Panc1 (cell line): ENCODE data around the gene CDH5. TPM values are rescaled to one million over a fixed set of nuclear protein-coding genes. Genes with fewer than 3 reads are reported as not detected.

Source experiments
- ATAC-seq: fragments of 200-7000 bp; cut with Tn5 transposase; 2 replicates; pipeline ENCODE4 v1.9.1; 2020; ENCODE audit warnings: mild to moderate bottlenecking, moderate library complexity
- BruUV-seq: library from RNA; stranded (reverse); fragments of 400-500 nt; replicated peaks from 2 replicates; lab custom pipeline; 2021; lab: Mats Ljungman, UMichigan
- CTCF ChIA-PET: fragments of 300-600 bp; sonication (Branson Sonifier 250); formaldehyde crosslinking; loops from one replicate; lab custom pipeline; 2022; ENCODE audit warnings: antibody characterized with exemption; lab: Charles Lee
- POLR2A ChIA-PET: fragments of 300-600 bp; sonication (Branson Sonifier 250); formaldehyde crosslinking; loops from one replicate; lab custom pipeline; 2022; ENCODE audit warnings: antibody characterized with exemption; lab: Charles Lee
- DNase-seq: peaks from one replicate; pipeline ENCODE4 v3.0.0-alpha.2; 2010; ENCODE audit warnings: low read depth, low spot score
- H3K27ac ChIP-seq: 2 replicates; pipeline ENCODE4 v1.5.1; 2011; ENCODE audit warnings: mild to moderate bottlenecking, low read length, inconsistent platforms
- H3K27me3 ChIP-seq: fragments of 200-500 bp; sonication (Bioruptor generic); 2 replicates; pipeline ENCODE4 v1.6.0; 2014; ENCODE audit warnings: low read length, inconsistent platforms; ENCODE audit not compliant: control insufficient read depth, insufficient read depth
- H3K36me3 ChIP-seq: fragments of 200-500 bp; sonication (Bioruptor generic); 2 replicates; pipeline ENCODE4 v1.5.1; 2014; ENCODE audit warnings: inconsistent platforms, mild to moderate bottlenecking, low read length, moderate library complexity; ENCODE audit not compliant: control insufficient read depth, insufficient read depth
- H3K4me1 ChIP-seq: 2 replicates; pipeline ENCODE4 v1.5.1; 2011; ENCODE audit warnings: inconsistent platforms, mild to moderate bottlenecking, low read length, moderate library complexity; ENCODE audit not compliant: control insufficient read depth, insufficient read depth
- H3K4me3 ChIP-seq, 2 experiments: 2 replicates each; pipeline ENCODE4 v1.5.1; 2011 to 2012; ENCODE audit warnings: low read depth in 2 of 2, low read length in 2 of 2, mild to moderate bottlenecking in 2 of 2, inconsistent platforms in 1 of 2, moderate library complexity in 1 of 2
- H3K9me3 ChIP-seq: fragments of 200-500 bp; sonication (Bioruptor generic); 2 replicates; pipeline ENCODE4 v1.5.1; 2014; ENCODE audit warnings: low read depth, mild to moderate bottlenecking, inconsistent platforms, low read length, moderate library complexity; ENCODE audit not compliant: control insufficient read depth, insufficient read depth
- CTCF ChIP-seq: fragments of 450-650 bp; IDR thresholded peaks from 2 replicates; pipeline ENCODE4 v1.5.1; 2017; ENCODE audit warnings: mild to moderate bottlenecking
- POLR2AphosphoS5 ChIP-seq: IDR thresholded peaks from 2 replicates; pipeline ENCODE4 v1.6.1; 2012; ENCODE audit warnings: mild to moderate bottlenecking, low read depth, low read length, moderate library complexity
- REST ChIP-seq, 2 experiments: IDR thresholded peaks; 2 replicates each; pipeline ENCODE4 v1.6.1; 2011 to 2012; ENCODE audit warnings: low read depth in 2 of 2, control low read depth in 1 of 2, low read length in 1 of 2, mild to moderate bottlenecking in 1 of 2, moderate library complexity in 1 of 2; ENCODE audit not compliant: insufficient read depth in 1 of 2
- SIN3A ChIP-seq: IDR thresholded peaks from 2 replicates; pipeline ENCODE4 v1.6.1; 2012; ENCODE audit warnings: low read depth, mild to moderate bottlenecking, low read length, moderate library complexity, borderline replicate concordance; ENCODE audit not compliant: insufficient read depth
- TCF7L2 ChIP-seq: IDR thresholded peaks from 2 replicates; pipeline ENCODE4 v1.6.1; 2011; ENCODE audit warnings: mild to moderate bottlenecking, low read depth, low read length, inconsistent platforms
- in situ Hi-C: cut with HindIII; loops from 2 replicates; pipeline ENCODE4 v1.10.0; 2016; ENCODE audit warnings: low sequenced_read_pairs, low pct_unique_long_range_greater_than_20kb
- intact Hi-C: fragments of 100-400 bp; cut with micrococcal nuclease; formaldehyde crosslinking; loops from one replicate; pipeline ENCODE4 v1.10.0; 2022; ENCODE audit not compliant: unreplicated experiment
- total RNA-seq: library from RNA; stranded (reverse); gene quantifications from one replicate; pipeline ENCODE4 v1.2.1, GENCODE V29; 2021; ENCODE audit not compliant: unreplicated experiment

The CDH5 gene
- total RNA-seq, 1 experiment from 2014 or later, result 0.18 TPM

GRCh38 chr16:66335704-66336329 is 30.7 kb upstream of the CDH5 start:
- no peaks in the 10 kb centered on the region for H3K36me3 ChIP-seq
- ATAC-seq, result no peak
- no TSS peak for BruUV-seq
- in situ Hi-C loops (no loop called here), intact Hi-C loops (no loop called here)
- TF ChIP-seq SIN3A (no peak), POLR2AphosphoS5 (no peak), REST (IDR thresholded peaks at IDR 0.05; ENCODE audit: insufficient read depth in 1 of 2, low read depth in 2 of 2, low read length in 1 of 2) (no peak), CTCF (no peak), TCF7L2 (no peak)
- ChIA-PET POLR2A (no interaction called here), CTCF (no interaction called here)
- no peaks in the 10 kb centered on the region for H3K4me1 ChIP-seq
- no peaks in the 10 kb centered on the region for H3K9me3 ChIP-seq
- no peak for DNase-seq
- H3K27ac ChIP-seq, result no peak overlapping the region
- peaks cover 2% of the 10 kb centered on the region; the same call in 1 of the 2 replicates for H3K27me3 ChIP-seq
- no peak overlapping the region for H3K4me3 ChIP-seq

DNA sequence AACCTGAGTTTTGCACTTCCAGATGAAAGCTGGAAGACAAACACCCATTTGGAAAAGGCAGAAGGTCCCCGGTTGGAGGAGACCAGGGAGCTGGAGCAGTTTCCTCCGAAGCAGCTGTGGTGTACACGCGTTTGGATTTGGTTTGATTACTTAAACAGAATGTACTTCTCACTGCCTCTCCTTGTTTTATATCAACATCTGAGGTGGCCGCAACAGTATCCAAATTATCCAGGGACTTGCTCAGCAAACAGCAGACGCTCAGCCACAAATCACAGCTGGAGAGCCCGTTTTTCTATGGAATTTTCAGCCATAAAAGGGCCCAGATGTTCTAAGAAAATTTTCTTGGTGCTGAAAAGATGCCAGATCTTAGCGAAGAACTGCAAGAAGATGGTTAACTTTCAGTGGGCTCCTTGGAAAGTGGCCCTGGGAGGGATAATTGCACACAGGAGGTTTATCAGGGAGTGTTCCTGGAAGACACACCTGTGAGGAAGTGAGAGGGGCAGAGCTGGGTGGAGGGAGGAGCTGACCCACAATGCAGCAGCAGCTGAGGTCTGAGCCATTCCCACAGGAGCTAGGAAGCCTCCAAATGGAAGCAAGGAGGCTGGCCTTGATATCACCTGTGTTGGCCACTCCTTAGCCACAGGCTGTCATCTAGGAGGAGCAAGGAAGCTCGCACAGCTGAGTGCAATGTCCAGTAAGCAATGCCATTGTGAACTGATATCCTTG is 28.9 kb upstream of the CDH5 start:
- POLR2A ChIA-PET, result no interaction called here
- intact Hi-C loops, result no loop called here
- no TSS peak for BruUV-seq

More for the DNA sequence above, 28.9 kb upstream of the CDH5 start:
- in situ Hi-C loops, result no loop called here
- CTCF ChIA-PET, result no interaction called here
- Histone ChIP-seq H3K27me3 (peaks cover 2% of the 10 kb centered on the region; the same call in 1 of the 2 replicates), H3K9me3 (no peaks in the 10 kb centered on the region), H3K36me3 (no peaks in the 10 kb centered on the region), H3K27ac (no peak overlapping the region), H3K4me3 (no peak overlapping the region), H3K4me1 (no peaks in the 10 kb centered on the region)
- TF ChIP-seq SIN3A, result no peak
- ATAC-seq (no peak), DNase-seq (no peak)
